HG03139 (cell line): ENCODE results near the gene SMLR1.
A peak's percentile ranks its signal among the peaks of the same experiment; 100 is the strongest.

Source experiments
- ATAC-seq: cut with Tn5 transposase; IDR thresholded peaks from one replicate; pipeline ENCODE4 v1.9.1; 2021; ENCODE audit not compliant: unreplicated experiment

SMLR1 gene

DNA sequence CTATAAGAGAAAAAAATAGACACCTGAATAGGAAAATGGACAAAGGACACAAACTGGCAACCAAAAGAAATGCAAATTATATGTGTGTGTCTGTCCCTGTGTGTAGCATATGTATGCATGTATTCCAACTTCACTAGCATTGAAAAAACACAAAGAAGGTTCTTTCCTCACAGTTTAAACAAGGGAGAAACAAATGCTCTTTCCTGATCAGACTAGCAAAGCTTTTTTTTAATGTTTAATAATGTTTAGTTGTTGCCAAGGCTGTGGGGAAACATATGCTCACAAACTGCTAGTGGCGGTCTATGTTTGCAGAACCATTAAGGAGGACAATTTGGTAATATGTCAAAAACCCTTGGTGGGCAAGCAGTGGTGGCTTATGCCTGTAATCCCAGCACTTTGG lies 22.4 kb downstream of the SMLR1 start:
- no peak for ATAC-seq

DNA sequence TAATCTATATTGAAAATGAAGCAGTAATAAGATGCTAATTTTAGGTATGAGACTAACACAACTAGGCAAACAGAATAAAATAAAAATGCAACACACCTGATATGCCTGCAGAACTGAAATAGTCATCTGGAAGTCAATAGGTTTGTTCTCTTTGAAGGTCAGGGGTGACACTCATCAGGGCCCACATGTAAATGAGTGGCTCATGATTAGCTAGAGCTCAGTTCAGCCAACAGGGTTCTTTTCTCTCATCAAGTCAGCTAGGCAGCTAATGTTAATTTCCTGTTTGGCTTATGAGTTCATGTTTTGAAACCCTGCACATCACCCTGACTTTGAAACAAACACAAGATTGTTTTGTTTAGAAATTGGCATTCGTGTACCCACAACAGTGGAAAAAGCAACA lies 23.8 kb downstream of the SMLR1 start:
- no peak for ATAC-seq

DNA sequence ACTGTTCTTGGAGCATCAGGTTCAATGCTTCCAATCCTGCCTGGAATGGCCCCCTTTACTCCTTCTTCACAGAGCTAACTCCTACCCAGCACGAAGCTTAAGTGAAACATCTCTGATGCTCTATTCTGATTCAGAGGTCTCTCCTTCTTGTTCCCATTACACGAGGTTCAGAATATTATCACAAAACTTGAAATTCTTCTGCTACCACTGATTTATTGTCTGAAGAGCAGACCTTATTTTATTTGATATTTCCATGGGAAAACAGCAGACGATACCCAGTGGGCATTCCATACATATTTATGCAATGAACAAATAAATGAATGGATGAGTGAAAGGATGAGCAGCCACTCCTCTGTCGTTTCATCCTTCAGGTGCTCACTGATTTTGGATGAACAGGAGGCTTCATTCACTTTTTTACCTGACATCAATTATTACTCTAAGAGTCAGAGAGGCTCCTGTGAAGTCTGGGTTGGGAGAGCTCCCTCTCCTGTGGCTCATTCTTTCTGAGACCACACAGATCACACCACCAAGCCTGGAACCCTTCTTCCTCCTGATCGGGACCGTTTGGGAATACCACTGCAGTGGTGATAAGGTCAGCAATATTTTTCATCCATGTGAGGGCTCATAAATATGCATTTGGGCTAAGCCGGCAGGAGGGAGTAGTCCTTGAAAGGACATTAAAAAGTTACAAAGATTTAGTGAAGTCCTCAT lies 25.8 kb downstream of the SMLR1 start:
- ATAC-seq = no peak

DNA sequence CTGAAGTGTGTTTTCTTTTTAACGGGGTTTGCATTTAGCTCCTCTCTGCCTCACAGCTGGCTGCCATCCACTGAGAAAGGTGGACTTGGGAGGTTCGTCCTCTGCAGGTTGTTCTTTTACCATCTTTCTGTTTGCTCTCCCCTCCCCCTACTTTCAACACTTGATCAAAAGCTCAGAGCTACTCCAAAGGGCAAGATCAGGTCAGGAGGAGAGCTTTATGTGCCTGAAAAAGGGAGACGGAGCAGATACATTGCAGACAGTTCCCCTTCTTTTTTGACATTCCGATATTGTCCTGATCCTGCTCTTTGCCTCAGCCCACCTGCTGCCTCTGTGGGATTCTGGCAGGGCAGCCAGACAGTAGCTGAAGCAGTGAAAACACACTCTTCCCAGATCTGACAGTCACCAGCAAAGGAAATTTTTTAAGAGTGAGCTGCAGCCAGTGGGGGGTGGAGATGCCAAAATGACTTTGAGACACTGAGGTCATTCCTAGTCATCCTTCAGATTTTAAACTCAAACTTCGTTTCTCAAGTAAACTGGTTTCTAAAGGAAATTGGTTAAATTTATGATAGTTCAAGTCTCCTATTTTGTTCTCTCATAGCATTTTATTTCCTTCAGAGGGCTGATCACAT lies 26.5 kb downstream of the SMLR1 start:
- no peak for ATAC-seq

DNA sequence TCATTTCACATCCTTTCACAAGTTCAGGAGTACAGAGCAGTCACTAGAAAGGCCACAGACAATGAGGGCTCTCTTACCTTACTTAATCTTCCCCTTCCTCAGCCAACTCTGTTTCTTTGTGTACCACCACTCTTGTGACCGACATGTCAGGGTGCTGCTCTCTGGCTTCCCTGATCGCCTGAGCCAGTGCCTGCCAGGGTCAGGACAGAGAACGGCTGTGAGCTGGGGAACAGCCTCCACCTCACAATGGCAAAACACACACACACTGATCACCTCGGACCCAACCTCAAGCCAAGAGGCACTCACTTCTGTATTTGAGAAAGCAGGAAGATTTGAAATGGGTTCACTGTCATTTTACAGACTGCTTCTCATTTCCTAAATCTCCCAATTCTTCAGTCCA lies 30.8 kb downstream of the SMLR1 start:
- no peak for ATAC-seq

DNA sequence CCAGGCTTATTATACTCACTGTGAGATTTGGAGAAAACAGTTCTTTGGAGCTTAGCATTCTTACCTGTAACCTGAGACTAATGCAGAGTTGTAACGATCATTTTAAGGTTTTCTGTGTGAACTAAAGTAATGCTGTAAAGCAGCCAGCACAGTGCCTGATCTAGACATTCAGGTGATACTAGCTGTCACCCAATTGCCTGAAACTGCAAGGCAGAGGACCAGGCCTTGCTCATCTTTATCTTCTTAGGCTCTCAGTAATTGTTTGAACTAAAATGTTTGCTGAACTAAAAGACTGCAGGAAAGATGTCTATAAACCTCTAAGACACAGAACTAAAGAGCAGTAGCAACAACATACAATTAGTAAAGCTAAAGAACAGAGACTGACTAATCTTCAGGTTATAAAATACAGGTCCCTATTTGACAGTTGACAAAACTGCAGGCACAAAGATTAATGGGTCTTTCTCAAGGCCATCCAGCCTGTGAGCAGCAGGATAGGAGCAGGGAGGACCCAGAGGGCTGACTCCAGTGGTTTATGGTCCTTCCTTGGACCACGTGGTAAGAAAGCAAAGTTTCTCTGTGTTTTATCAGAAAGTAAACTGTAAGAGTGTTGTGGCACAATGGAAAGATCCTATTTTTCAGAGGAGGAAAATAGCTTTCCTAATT lies 31.4 kb downstream of the SMLR1 start:
- no peak for ATAC-seq

DNA sequence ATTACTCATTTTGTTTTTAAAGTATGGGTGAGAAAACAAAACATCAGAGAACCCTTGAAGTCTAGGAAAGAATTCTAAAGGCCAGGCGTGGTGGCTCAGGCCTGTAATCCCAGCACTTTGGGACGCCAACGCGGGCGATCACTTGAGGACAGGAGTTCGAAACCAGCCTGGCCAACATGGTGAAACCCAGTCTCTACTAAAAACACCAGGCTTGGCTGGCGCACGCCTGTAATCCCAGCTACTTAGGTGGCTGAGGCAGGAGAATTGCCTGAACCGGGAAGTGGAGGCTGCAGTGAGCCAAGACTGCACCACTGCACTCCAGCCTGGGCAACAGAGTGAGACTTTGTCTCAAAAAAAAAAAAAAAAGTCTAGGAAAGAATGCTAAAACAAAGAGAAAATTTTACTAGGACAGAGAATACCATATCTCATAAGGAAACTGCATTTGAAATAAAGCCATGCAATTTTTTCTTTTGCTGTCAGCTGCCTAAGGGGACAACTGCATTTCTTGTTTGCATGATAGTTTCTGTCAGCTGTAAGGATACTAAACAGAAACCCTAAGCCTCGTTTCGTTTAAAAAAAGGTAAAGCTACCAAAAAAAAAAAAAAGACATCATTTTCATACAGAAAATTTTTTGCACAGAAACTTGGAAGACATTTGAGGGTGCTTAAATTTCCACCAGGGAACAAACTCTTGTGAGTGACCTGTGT lies 32.1 kb downstream of the SMLR1 start:
- ATAC-seq = no peak

DNA sequence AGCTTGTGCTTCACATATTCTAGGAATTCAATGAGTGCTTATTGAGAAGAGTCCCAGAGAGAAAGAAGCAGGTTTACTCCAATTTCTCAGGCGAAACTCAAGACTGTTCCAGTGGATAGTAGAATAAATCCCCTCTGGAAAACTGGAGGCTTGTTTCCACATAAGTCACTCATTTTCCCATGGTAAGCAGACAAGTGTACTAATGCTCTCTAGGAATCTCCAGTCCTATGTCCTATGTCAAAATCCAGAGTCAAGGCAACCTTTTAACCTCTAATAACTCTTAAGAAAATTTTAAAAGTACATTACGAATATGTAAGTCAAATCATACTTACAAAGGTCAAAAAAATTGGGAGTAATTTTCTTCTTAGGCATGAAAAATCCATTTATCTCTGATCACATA lies 35.2 kb downstream of the SMLR1 start:
- ATAC-seq = no peak

DNA sequence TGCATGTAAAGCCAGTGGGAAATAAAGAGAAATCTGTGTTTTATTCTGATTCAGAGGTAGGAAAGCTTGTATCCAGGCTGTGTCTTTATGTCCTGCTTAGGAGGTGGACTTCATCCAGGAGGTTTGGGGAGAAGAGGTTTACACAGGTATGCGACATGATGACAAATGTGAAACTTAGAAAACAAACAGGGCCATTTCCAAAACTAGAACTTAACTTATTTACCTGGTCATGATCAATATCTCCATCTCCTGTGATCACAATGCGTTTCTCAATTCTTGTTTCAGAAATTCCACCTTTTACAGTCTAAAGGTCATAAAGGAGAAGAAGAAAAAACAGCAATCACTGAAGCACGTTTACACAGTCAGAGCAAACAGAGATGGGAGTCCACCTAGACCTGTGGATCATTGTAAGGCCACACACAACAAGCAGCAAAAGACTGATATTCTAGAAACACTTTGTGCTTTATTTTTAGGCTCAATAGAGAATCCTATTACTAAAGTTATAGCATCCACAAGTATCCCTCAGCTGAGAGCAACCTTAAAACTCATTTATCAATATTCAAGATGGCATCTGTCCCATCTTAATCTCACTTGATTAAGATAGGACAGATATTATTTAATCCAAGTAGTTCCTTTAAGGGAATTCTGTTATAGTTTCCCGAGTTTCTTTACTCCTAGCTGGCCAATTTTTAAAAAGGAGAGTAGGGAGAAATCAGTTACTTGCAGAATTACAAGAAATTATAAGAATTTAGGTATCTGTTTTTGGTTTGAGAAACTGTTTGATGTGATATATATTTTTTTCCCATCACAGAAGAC lies 36.4 kb downstream of the SMLR1 start:
- ATAC-seq = no peak

DNA sequence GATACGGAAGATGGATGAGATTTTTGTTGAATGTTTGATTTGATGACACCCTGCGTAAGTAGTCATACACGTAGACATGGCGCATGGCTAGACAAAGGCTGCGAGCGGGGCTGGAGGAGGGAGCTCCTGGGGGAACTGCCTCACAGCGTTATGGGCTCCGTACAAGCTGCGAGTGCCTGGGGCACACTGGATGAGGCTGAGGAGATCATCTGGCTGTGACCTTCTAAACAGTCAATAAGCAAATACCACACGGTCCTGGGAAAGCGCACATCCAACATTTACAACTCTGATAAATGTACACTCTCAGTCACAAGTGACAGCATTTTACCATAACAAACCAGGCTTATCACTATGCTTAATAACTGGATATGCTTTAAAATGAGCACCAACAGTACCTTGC lies 37.1 kb downstream of the SMLR1 start:
- no peak for ATAC-seq

DNA sequence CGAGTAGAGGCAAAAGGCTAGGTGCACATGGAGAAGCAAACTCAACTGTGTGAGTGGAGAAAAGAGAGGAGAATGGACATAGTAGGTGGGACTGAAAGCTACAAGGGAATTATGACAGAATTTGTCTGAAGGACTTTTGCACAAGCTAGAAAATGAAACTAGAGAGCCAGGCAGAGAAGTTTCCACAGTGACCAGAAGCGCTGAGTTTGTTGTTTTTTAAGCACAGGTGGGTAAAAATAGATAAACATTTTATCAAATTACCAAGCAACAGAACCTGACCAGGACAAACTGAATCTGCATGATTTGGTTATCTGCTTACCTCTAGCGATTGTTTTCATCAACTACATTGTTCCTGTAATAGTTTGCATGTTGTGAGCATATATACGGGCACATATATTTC lies 38.6 kb downstream of the SMLR1 start:
- no peak for ATAC-seq

DNA sequence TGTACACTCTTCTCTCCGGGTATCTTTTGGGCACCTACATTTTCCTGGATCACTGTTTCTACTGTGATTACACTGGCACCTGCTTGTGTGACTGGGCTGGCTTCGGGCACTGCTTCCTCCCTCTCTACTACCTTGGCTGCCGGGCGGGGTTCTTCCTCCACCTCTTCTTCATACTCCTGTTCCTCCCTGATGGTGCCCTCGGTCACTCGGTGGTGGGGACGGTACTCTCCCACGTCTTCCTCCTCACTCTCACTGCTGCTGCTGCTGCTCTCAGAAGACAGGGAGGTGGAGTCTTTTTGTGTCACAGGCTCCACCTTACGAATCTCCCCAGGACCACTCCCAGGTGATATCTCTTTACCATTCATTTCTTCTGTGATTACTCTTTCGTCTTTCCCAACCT lies 42.5 kb downstream of the SMLR1 start:
- ATAC-seq = no peak

DNA sequence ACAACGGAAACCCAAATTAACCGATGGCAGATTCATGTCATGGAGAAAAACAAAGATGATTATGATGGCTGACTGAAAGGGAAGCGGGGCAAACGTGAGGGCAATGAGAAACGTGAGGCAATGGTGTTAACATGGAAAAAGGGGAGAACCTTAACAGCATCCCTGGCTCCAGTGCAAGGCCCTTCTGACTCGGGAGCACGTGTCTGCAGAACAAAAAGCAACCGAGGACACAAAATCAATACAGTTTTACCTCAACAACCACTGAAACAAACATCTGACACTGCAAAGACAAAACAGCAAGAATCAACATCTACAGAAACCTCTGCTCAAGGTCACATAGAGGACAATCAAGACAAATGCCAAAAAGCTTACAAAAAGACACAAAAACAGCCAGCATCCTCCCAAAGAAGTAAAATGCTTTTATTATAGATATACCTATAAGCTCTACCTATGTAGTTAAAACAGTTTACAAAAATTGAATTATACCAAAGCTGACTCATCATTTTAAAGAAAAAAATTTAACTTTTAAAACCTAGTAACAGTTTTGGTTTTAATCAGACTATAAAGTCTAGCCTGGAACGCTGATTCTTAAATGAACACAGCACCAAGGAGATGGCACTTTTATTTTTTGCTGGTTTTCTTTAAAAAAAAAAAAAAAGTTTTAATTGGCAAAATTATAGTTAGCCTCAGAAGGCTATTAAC lies 43.1 kb downstream of the SMLR1 start:
- no peak for ATAC-seq

DNA sequence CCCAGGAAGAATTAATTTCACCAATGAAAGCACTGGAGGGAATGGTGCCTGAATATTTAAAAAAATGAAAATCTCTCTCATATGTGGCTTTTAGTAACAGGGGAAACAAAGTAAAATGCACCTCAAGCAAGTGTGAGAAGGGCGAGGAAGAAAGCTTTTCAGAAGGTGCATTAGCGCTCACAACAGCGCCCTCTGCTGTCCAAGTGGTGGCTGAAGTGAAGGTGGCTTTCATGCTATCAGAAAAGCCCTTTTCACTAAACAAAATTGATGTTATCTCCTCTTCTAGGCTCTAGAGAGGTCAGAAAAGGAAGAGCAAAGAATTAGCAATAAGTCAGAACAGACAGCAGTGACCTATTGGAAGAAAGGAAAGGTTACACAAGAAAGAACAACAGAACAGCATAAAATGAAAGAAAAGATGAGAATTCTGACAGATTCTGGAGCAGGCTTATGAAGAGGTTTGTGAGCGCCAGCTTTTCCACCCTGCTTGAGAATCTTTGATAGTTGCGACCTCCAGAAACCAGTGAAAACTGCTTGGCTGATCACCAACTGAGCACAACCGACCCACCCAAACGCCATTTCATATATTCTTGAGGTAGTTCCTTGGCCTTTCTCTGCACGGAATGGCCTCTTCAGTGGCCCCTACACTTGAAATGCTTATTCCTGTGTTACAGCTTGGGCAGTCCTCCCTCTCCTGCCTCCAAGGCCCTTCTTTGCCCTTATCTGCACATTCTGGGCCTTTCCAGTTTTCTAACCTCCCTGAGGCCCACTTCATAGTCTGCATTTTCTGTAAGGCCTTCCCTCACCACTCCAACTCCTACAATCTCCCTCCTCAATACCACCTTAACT lies 45.3 kb downstream of the SMLR1 start:
- peak; percentile 59 for ATAC-seq

DNA sequence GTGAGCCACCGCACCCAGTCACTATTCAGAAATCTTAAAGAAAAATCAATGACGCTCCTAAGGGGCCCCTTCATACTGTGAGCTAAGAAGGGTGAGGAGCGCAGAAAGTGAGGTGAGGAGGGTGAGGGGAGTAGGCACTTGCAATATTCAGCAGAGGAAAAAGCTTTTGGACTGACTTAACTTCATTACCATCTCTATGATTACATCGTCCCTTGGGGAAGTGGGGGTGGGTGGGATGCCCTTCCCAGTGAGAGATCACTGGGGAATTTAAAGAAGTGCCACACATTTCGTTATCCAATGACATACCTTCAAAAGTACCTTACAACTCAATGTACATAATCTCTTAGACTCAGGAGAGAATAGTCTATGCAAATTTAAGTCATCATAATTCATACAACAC lies 46.5 kb downstream of the SMLR1 start:
- no peak for ATAC-seq

DNA sequence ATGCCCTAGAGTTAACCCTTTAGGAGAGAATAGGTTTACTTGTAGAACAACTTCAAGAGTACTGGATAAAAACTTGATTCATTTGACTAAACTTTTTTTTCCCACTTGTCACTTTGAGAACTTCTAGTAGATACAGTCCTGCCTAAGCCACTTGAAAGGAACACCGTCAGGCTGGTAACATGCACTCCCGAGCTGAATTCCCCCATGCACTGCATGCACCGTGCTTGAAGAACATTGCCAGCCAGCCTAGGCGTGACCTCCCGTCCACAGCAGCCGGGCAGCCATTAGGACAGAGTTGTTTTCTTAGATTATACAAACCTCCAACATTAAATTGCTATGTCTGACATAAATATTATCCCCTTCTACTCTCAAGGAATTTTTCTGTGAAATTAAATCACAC lies 52.6 kb downstream of the SMLR1 start:
- no peak for ATAC-seq

DNA sequence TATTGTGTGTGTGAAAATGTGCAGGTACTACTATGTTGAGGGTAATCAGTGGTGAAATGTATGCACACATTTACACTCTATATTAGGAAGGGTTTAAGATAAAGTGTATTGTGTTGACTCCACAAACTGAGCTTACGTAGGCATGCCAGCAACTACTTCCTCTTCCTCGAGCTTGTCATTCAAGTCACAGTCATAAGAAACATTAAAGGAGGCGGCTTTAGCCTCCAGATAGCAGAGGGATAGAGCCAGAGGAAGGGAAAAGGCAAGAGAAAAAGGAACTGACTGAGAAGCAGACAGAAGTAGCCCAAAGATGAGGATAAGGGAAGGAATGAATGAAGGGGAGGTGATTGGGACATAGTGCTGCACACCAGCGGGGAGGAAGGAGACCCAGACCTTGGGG lies 55.2 kb downstream of the SMLR1 start:
- no peak for ATAC-seq

DNA sequence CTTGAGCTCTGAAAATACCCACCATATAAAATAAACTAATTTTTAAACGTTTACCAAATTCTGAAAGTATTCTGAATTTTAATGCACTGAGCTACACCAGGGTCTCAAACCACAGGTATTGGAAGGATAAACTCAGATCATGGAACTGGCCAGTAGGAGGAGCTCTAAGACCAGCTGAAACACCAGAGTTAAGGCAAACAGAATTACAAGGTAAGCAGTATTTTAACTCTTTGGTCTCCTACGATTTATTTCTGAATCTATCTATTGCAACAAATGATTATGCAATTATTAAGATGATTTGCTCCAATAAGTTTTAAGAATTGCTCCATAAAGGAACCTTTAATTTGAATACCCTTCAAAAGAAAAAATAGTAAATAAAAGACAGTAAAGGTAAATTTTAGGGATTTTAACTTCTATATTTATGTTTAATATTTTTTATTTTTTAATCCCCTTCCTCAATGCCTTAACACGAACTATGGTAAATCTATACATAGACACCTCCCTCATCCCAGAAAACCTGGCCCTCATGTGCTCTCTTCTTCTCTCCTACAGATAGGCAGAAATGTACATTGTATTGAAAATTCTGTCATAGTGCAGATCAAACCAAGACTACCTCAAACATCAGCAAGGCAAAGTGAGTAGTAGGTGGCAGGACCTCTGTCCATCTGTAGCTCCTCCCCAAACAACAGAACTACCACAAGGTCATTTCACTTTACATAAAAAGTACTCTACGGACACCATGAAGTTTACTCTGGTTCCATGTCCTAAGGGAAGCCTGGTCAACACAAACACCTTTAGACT lies 58.4 kb downstream of the SMLR1 start:
- peak; percentile 85 for ATAC-seq
